Left renal cortex interstitium (tissue), 4 donors: ENCODE results near the gene TSPAN5. TPM values are rescaled to one million over a fixed set of nuclear protein-coding genes. Genes with fewer than 3 reads are reported as not detected.
"Not testable (repeated sequence)": the region's sequence is repeated elsewhere in the genome, so short reads cannot be mapped to it uniquely, and the experiment has no call there.

Experiments used
- DNase-seq, 4 donors: peaks; one replicate each; pipeline ENCODE4 v3.0.0-alpha.2; 2013; ENCODE audit warnings: low read depth in 4 of 4, low spot score in 2 of 4, missing footprints in 1 of 4
- polyA plus RNA-seq, 4 donors: library from polyadenylated mRNA; unstranded; fragments of 120-200 nt; gene quantifications; one replicate each; pipeline ENCODE4 v1.2.1, GENCODE V29; 2013; ENCODE audit not compliant: insufficient read length in 4 of 4

TSPAN5 gene
- polyA plus RNA-seq, 4 donors, result 24.1 to 29.0 (median 25.4) TPM

- no peak for DNase-seq
Measured at GRCh38 chr4:98565681-98566301, 92.6 kb downstream of the TSPAN5 start.

GRCh38 chr4:98564852-98565251 is 93.6 kb downstream of the TSPAN5 start:
- no peak for DNase-seq

- no peak for DNase-seq
Measured at GRCh38 chr4:98560321-98560720, 98.1 kb downstream of the TSPAN5 start.

GRCh38 chr4:98558471-98559169 is 99.8 kb downstream of the TSPAN5 start:
- DNase-seq, result no peak

- no peak for DNase-seq
Measured at GRCh38 chr4:98557194-98557892, 101.1 kb downstream of the TSPAN5 start.

- DNase-seq, result no peak
Measured at GRCh38 chr4:98556451-98556850, 102.0 kb downstream of the TSPAN5 start.

GRCh38 chr4:98555798-98556445 is 102.5 kb downstream of the TSPAN5 start:
- DNase-seq, result no peak

- DNase-seq, result no peak
Measured at GRCh38 chr4:98546910-98547594, 111.4 kb downstream of the TSPAN5 start.

GRCh38 chr4:98544818-98545414 is 113.5 kb downstream of the TSPAN5 start:
- DNase-seq, result no peak

- no peak for DNase-seq
Measured at GRCh38 chr4:98544141-98544817, 114.1 kb downstream of the TSPAN5 start.

GRCh38 chr4:98542011-98542410 is 116.4 kb downstream of the TSPAN5 start:
- no peak for DNase-seq

- DNase-seq, result no peak
Measured at GRCh38 chr4:98540803-98541202, 117.6 kb downstream of the TSPAN5 start.

GRCh38 chr4:98539741-98540140 is 118.7 kb downstream of the TSPAN5 start:
- DNase-seq, result no peak

- DNase-seq, result no peak
Measured at GRCh38 chr4:98539299-98539698, 119.1 kb downstream of the TSPAN5 start.

GRCh38 chr4:98536631-98537030 is 121.8 kb downstream of the TSPAN5 start:
- DNase-seq, result no peak

- not testable (repeated sequence) for DNase-seq
Measured at GRCh38 chr4:98534146-98534545, 124.3 kb downstream of the TSPAN5 start.

GRCh38 chr4:98530572-98530971 is 127.8 kb downstream of the TSPAN5 start:
- DNase-seq, result no peak

GRCh38 chr4:98529970-98530569 is 128.3 kb downstream of the TSPAN5 start:
- no peak for DNase-seq

- DNase-seq, result no peak
Measured at GRCh38 chr4:98528882-98529281, 129.5 kb downstream of the TSPAN5 start.
